NCI-H1417 treated with DMSO at 0.1 percent for 48 hours (cell line): ENCODE results near the gene PLD5.
"Not testable (repeated sequence)": the region's sequence is repeated elsewhere in the genome, so short reads cannot be mapped to it uniquely, and the experiment has no call there.

Experiments used
- DNase-seq: peaks from one replicate; lab custom pipeline; 2025; lab: John Stamatoyannopoulos, UW

Gene PLD5

DNA sequence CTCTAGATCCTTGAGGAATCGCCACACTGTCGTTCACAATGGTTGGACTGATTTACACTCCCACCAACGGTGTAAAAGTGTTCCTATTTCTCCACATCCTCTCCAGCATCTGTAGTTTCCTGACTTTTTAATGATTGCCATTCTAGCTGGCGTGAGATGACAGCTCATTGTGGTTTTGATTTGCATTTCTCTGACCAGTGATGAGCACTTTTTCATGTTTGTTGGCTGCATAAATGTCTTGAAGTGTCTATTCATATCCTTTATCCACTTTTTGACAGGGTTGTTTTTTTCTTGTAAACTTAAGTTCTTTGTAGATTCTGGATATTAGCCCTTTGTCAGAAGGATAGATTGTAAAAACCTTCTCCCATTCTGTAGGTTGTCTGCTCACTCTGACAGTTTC is 465.9 kb downstream of the PLD5 start:
- DNase-seq, result not testable (repeated sequence)

DNA sequence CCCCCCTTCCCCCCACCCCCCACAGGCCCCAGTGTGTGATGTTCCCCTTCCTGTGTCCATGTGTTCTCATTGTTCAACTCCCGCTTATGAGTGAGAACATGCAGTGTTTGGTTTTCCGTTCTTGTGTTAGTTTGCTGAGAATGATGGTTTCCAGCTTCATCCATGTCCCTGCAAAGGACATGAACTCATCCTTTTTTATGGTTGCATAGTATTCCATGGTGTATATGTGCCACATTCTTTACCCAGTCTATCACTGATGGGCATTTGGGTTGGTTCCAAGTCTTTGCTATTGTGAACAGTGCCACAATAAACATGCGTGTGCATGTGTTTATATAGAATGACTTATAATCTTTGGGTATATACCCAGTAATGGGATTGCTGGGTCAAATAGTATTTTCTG is 466.3 kb downstream of the PLD5 start:
- DNase-seq, result not testable (repeated sequence)

DNA sequence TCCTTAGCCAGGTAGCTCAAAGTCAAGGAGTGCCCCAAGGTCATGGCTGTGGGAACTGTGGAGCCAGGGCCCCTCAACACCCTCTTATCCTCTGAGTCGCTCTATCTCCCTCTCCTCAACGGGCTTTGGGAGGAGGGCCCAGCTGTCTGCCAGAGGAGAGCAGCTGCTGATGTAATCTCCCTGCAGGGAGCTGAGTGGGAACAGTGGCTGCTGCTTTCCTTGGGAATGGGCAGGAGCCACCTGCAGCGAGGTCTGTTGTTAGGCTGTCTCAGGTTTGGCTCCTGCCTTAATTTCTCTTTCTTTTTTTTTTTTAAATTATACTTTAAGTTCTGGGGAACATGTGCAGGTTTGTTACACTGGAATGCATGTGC is 466.8 kb downstream of the PLD5 start:
- DNase-seq, result no peak

DNA sequence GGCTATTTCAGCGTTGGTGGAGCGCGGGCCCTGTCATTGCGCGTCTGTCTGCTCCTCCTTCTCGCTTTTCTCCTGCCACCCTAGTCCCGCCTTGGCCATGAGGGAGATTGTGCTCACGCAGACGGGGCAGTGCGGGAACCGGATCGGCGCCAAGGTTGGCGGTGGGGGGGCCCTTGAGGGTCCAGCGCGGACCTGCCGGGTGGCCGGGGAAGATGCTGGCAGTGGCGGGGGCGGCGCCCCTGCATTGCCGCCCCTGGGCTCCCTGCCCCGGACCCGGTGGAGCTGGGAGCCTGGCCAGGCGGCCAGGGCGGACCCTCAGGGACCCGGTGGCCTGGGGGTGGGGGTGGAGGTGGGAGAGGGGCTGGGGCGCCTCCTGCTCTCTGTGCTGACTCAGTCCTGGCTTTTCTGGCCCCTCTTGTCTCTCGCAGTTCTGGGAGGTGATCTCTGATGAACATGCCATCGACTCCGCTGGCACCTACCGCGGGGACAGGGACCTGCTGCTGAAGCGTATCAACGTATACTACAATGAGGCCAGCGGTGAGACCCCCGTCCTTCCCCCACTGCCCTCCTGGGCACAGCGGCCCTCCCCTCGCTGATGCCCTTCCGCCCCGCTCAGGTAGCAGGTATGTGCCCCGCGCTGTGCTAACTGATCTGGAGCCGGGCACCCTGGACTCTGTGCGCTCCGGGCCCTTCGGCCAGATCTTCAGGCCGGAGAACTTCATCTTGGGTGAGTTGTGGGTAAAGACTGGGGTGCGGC is 467.3 kb downstream of the PLD5 start:
- no peak for DNase-seq

DNA sequence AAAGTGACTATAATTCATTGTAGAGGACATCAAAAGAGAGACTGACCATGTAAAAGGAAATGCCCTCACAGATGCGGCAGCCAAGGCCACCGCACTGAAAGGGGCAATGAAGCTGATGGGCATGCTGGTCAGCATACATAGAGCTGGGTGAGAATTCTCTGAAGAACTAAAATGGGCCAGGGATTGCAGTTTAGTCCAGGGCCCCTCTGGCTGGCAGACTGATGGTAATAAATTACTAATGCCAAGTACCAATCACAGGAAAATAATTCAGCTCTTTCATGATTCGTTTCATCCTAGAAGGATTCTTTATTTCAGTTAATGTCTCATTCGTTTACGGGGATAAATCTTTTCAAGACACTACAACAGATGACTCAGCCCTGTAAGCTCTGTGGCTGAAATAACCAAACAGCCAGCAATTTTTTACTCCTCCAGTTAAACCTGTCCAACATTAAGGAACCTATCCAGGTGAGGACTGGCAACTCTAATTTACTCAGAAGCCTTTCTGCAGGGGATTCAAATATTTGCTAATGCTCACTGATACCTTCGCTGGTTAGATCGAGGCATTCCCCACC is 468.7 kb downstream of the PLD5 start:
- DNase-seq, result no peak

DNA sequence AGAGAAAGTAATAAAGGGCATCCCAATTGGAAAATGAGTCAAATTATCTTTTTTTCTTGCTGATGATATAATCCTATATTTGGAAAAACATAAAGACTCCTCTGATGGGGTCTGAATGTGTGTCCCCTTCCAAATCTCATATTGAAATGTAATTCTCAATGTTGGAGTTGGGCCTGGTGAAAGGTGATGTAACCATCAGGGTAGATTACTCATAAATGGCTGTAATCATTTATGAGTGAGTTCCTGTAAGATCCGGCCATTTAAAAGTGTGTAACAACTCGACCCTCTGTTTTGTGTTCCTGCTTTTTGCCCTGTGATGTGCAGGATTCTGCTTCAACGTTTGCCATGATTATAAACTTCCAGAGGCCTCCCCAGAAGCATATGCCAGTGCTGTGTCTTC is 481.3 kb downstream of the PLD5 start:
- no peak for DNase-seq

DNA sequence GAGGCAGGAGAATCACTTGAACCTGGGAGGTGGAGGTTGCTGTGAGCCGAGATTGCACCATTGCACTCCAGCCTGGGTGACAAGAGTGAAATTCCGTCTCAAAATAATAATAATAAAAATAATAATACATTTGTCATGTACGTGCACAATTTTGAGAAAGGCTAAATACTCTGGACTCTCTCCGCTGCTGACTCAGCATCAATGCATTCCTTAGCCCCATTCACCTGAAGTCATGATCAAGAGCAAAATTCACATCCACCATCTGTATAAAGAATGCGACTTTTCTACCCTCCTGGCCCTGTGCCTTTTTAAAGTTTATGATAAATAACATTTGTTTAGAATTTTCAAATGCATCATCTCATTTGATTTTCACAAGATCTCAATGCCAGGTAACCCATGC is 490.1 kb downstream of the PLD5 start:
- DNase-seq, result no peak

DNA sequence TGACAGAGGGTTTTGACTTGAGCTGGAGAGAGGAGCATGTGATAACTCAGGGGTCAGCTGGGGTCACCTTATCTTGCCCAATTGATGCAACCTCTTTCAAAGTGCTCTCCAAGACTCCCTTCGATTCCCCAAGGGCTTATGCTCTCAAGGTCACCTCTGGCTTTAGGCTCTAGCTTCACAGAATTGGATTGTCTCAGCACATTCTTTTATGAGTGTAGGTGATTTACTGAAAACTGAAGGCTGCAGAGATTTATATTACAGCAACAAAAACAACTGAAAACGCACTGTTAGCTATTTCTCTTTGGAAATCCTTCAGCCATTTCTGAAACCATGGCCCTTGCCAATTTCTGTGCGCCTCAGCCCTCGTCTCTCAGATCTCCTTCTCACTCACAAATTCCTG is 491.1 kb downstream of the PLD5 start:
- no peak for DNase-seq
